Measurements from ENCODE around the gene DYDC2. TPM values are rescaled to one million over a fixed set of nuclear protein-coding genes. Genes with fewer than 3 reads are reported as not detected.

The DYDC2 gene
- total RNA-seq, 1 experiment from 2014 or later: not detected

DNA sequence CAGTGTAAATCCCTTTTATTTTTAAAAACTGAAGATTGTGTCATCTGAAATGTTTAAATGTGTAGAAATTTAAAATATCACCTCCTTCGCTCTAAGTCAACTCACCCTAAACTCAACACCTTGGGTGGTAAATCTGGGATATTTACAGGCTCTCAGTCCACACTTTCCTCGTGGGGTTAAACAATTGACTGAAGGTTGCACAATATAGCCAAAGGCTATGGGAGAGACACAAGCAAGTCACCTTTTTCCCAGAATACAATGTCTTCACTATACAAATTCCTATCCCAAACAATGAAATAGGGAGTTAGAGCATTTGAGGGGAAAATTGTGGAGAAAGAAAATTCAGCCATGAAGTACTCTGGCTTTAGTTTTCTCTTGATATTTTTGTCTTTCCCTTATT lies 34.4 kb upstream of the DYDC2 start:
- Mint-ChIP-seq H3K4me3 (ENCODE audit: low read depth, unreplicated experiment) (no peak overlapping the region), H3K27me3 (ENCODE audit: unreplicated experiment) (peaks cover 43% of the 10 kb centered on the region), H3K36me3 (ENCODE audit: insufficient read depth, unreplicated experiment) (no peaks in the 10 kb centered on the region), H3K4me1 (ENCODE audit: low read depth, unreplicated experiment) (no peaks in the 10 kb centered on the region), H3K9me3 (ENCODE audit: low read depth, unreplicated experiment) (no peaks in the 10 kb centered on the region), H3K27ac (ENCODE audit: unreplicated experiment) (no peak overlapping the region)
- CTCF ChIA-PET: no interaction called here
- no peak for DNase-seq
- intact Hi-C loops (cut with micrococcal nuclease; ENCODE audit: unreplicated experiment): no loop called here
- TF ChIP-seq, protein P1, sequence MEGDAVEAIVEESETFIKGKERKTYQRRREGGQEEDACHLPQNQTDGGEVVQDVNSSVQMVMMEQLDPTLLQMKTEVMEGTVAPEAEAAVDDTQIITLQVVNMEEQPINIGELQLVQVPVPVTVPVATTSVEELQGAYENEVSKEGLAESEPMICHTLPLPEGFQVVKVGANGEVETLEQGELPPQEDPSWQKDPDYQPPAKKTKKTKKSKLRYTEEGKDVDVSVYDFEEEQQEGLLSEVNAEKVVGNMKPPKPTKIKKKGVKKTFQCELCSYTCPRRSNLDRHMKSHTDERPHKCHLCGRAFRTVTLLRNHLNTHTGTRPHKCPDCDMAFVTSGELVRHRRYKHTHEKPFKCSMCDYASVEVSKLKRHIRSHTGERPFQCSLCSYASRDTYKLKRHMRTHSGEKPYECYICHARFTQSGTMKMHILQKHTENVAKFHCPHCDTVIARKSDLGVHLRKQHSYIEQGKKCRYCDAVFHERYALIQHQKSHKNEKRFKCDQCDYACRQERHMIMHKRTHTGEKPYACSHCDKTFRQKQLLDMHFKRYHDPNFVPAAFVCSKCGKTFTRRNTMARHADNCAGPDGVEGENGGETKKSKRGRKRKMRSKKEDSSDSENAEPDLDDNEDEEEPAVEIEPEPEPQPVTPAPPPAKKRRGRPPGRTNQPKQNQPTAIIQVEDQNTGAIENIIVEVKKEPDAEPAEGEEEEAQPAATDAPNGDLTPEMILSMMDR (IDR thresholded peaks at IDR 0.05; ENCODE audit: unreplicated experiment): no peak
- BruUV-seq (replicated peaks): no TSS peak

DNA sequence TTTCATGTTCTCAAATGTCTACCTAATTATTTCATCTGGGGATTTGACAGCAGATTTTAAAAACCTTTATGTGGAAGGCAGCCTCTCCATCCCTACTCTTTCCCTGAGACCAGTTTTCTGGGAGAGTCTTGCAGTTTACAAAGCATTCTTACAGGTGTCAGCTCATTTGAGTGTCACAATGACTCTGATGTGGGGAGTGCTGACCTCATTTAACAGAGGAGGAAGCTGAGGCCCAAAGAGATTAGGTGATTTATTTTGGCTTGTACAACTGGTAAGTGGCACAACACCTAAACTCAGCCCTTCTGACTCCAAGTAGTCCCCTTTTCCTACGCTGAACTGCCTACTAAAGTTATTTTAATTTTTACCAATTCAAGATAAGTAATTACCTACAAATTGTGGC lies 33.9 kb upstream of the DYDC2 start:
- Mint-ChIP-seq H3K27ac (ENCODE audit: unreplicated experiment) (no peak overlapping the region), H3K4me3 (ENCODE audit: low read depth, unreplicated experiment) (no peak overlapping the region), H3K27me3 (ENCODE audit: unreplicated experiment) (peaks cover 43% of the 10 kb centered on the region), H3K9me3 (ENCODE audit: low read depth, unreplicated experiment) (no peaks in the 10 kb centered on the region), H3K36me3 (ENCODE audit: insufficient read depth, unreplicated experiment) (no peaks in the 10 kb centered on the region), H3K4me1 (ENCODE audit: low read depth, unreplicated experiment) (no peaks in the 10 kb centered on the region)
- CTCF ChIA-PET: no interaction called here
- intact Hi-C loops (cut with micrococcal nuclease; ENCODE audit: unreplicated experiment): no loop called here
- no peak for DNase-seq
- TF ChIP-seq, protein P1 (IDR thresholded peaks at IDR 0.05; ENCODE audit: unreplicated experiment): no peak
- no TSS peak for BruUV-seq (replicated peaks)

DNA sequence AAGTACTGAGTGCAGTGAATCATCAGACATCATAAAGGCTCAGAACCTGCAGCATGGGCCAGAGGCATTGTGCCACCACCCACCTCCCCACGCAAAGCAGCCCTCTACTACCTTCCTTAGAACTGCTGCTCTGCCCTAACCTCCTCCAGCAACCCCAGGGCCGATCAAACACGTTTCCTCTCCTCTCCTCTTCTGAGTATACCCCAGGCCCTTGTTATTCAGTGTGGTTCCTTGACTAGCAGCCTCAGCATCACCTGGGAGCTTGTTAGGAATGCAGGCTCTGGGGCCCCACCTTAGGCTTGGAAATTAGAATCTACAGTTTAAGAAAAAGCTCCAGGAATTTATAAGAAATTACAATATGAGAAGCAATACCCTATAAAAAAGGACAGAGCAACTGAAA lies 33.3 kb upstream of the DYDC2 start:
- Mint-ChIP-seq H3K36me3 (ENCODE audit: insufficient read depth, unreplicated experiment) (no peaks in the 10 kb centered on the region), H3K9me3 (ENCODE audit: low read depth, unreplicated experiment) (no peaks in the 10 kb centered on the region), H3K27ac (ENCODE audit: unreplicated experiment) (no peak overlapping the region), H3K4me1 (ENCODE audit: low read depth, unreplicated experiment) (no peaks in the 10 kb centered on the region), H3K4me3 (ENCODE audit: low read depth, unreplicated experiment) (no peak overlapping the region), H3K27me3 (ENCODE audit: unreplicated experiment) (peaks cover 43% of the 10 kb centered on the region)
- CTCF ChIA-PET: no interaction called here
- intact Hi-C loops (cut with micrococcal nuclease; ENCODE audit: unreplicated experiment): no loop called here
- no peak for DNase-seq
- TF ChIP-seq, protein P1 (IDR thresholded peaks at IDR 0.05; ENCODE audit: unreplicated experiment): no peak
- no TSS peak for BruUV-seq (replicated peaks)

DNA sequence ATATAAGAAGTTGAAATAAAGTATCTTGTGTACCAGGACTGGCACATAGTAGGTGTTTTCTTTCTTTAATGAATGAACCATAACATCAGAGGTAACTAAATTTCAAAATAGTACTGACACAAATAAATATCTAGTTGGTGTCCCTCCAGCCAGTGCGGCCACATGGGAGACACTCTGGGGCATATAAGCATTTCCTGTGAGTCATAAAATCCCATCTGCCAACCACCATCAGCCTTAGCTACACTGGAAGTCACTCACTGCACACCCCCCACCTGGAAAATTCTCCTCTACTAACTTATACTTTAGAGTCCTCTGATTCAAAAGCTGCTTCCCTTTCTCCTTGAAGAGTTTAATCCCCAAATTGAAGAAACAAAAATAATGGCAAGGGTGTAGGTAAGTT lies 32.5 kb upstream of the DYDC2 start:
- Mint-ChIP-seq H3K27ac (ENCODE audit: unreplicated experiment) (no peak overlapping the region), H3K4me3 (ENCODE audit: low read depth, unreplicated experiment) (no peak overlapping the region), H3K27me3 (ENCODE audit: unreplicated experiment) (peaks cover 43% of the 10 kb centered on the region), H3K4me1 (ENCODE audit: low read depth, unreplicated experiment) (no peaks in the 10 kb centered on the region), H3K9me3 (ENCODE audit: low read depth, unreplicated experiment) (no peaks in the 10 kb centered on the region), H3K36me3 (ENCODE audit: insufficient read depth, unreplicated experiment) (no peaks in the 10 kb centered on the region)
- CTCF ChIA-PET: interaction anchor here (0.6 kb wide), 1 partner anchor 381 kb away, joined by 3 read pairs; no protein-coding TSS in a partner anchor
- no TSS peak for BruUV-seq (replicated peaks)
- TF ChIP-seq, protein P1 (IDR thresholded peaks at IDR 0.05; ENCODE audit: unreplicated experiment): no peak
- intact Hi-C loops (cut with micrococcal nuclease; ENCODE audit: unreplicated experiment): no loop called here
- DNase-seq: no peak
